PC-3 (cell line): ENCODE data around the gene CHD6. TPM values are rescaled to one million over a fixed set of nuclear protein-coding genes. Genes with fewer than 3 reads are reported as not detected.

Source experiments
- ATAC-seq: fragments of 200-7000 bp; cut with Tn5 transposase; 2 replicates; pipeline ENCODE4 v1.9.1; 2020; ENCODE audit warnings: mild to moderate bottlenecking, moderate library complexity
- BruUV-seq: library from RNA; stranded (reverse); fragments of 400-500 nt; replicated peaks from 2 replicates; lab custom pipeline; 2021; lab: Mats Ljungman, UMichigan
- CTCF ChIA-PET: fragments of 300-600 bp; sonication (Branson Sonifier 250); formaldehyde crosslinking; loops from one replicate; lab custom pipeline; 2022; ENCODE audit warnings: antibody characterized with exemption; lab: Charles Lee
- POLR2A ChIA-PET: fragments of 300-600 bp; sonication (Branson Sonifier 250); formaldehyde crosslinking; loops from one replicate; lab custom pipeline; 2022; ENCODE audit warnings: antibody characterized with exemption; ENCODE audit not compliant: unreplicated experiment; lab: Charles Lee
- DNase-seq: peaks from one replicate; pipeline ENCODE4 v3.0.0-alpha.2; 2015
- H2AFZ ChIP-seq: fragments of 300-600 bp; sonication (generic); 2 replicates; pipeline ENCODE4 v1.6.0; 2016; ENCODE audit warnings: antibody characterized with exemption, low read length
- H3F3A ChIP-seq: fragments of 300-600 bp; sonication (generic); one replicate; pipeline ENCODE4 v1.6.0; 2017; ENCODE audit warnings: antibody characterized with exemption, low read length, control low read depth, mild to moderate bottlenecking; ENCODE audit not compliant: unreplicated experiment
- H3K27ac ChIP-seq: fragments of 300-600 bp; sonication (generic); 2 replicates; pipeline ENCODE4 v1.5.1; 2016; ENCODE audit warnings: mild to moderate bottlenecking, low read length
- H3K27me3 ChIP-seq: fragments of 300-600 bp; sonication (generic); 2 replicates; pipeline ENCODE4 v1.6.1; 2016; ENCODE audit warnings: low read length, mixed read lengths
- H3K36me3 ChIP-seq: fragments of 300-600 bp; sonication (generic); 2 replicates; pipeline ENCODE4 v1.6.1; 2016; ENCODE audit warnings: low read depth, mixed run types, low read length, mixed read lengths
- H3K4me1 ChIP-seq: fragments of 300-600 bp; sonication (generic); 2 replicates; pipeline ENCODE4 v1.5.1; 2016; ENCODE audit warnings: low read length; ENCODE audit not compliant: insufficient read depth
- H3K4me2 ChIP-seq: fragments of 300-600 bp; sonication (generic); 2 replicates; pipeline ENCODE4 v1.6.0; 2016; ENCODE audit warnings: low read length
- H3K4me3 ChIP-seq: fragments of 300-600 bp; sonication (generic); 2 replicates; pipeline ENCODE4 v1.5.1; 2016; ENCODE audit warnings: mild to moderate bottlenecking, low read length, mixed read lengths
- H3K79me2 ChIP-seq: fragments of 300-600 bp; sonication (generic); 2 replicates; pipeline ENCODE4 v1.6.1; 2017; ENCODE audit warnings: low read length, mixed read lengths
- H3K9ac ChIP-seq: fragments of 300-600 bp; sonication (generic); 2 replicates; pipeline ENCODE4 v1.6.0; 2016; ENCODE audit warnings: mild to moderate bottlenecking, low read length
- H3K9me2 ChIP-seq: fragments of 300-600 bp; sonication (generic); replicated peaks from 2 replicates; pipeline ENCODE4 v1.6.1; 2016; ENCODE audit warnings: mixed run types, low read length, mixed read lengths
- H3K9me3 ChIP-seq: fragments of 300-600 bp; sonication (generic); 2 replicates; pipeline ENCODE4 v1.6.1; 2016; ENCODE audit warnings: low read length, mixed read lengths
- H4K20me1 ChIP-seq: fragments of 300-600 bp; sonication (generic); 2 replicates; pipeline ENCODE4 v1.6.1; 2016; ENCODE audit warnings: low read length, mixed read lengths
- CTCF ChIP-seq: fragments of 300-600 bp; sonication (generic); conservative IDR thresholded peaks from 2 replicates; pipeline ENCODE4 v1.5.1; 2017; ENCODE audit warnings: antibody characterized with exemption, low read depth, mild to moderate bottlenecking, low read length
- EZH2 ChIP-seq: fragments of 300-600 bp; sonication (generic); IDR thresholded peaks from one replicate; pipeline ENCODE4 v1.6.1; 2017; ENCODE audit warnings: antibody characterized with exemption, mild to moderate bottlenecking, low read length; ENCODE audit not compliant: unreplicated experiment
- EZH2phosphoT487 ChIP-seq: fragments of 300-600 bp; sonication (generic); IDR thresholded peaks from 2 replicates; pipeline ENCODE4 v1.6.1; 2018; ENCODE audit warnings: mild to moderate bottlenecking, antibody characterized with exemption, low read length, borderline replicate concordance
- intact Hi-C: fragments of 100-400 bp; cut with micrococcal nuclease; formaldehyde crosslinking; loops from 2 replicates; pipeline ENCODE4 v1.9.0; 2023
- total RNA-seq: library from RNA; depleted of rRNA; stranded (reverse); fragments of >200 nt; gene quantifications from 2 replicates; pipeline ENCODE4 v1.2.3, GENCODE V29; 2014

CHD6 gene
- total RNA-seq, 1 experiment from 2014 or later = 19.5 TPM

DNA sequence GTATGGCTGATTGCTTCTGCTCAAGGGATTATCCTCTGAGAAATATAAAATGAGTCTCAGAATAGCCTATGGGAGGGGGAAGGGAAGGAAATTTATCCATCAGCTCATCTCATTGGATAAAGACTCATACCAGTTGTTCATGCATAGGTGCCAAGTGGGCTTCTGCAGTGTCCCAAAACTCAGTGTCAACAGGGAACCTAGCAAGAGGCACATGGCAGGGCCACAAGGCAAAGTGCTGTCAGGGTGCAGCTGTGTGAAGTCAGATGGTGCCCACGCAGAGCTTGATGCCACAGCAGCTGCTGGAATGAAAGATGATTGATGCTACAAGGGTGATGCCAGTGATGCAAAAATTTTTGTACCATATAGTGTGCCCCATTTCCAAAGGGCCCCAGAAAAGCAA is 3.2 kb upstream of the CHD6 start:
- H3K9ac ChIP-seq = no peak overlapping the region
- no TSS peak for BruUV-seq
- H3K9me2 ChIP-seq = no peaks in the 10 kb centered on the region
- CTCF ChIA-PET = no interaction called here
- no peak for DNase-seq
- H3K4me1 ChIP-seq = peaks cover 12% of the 10 kb centered on the region
- no peaks in the 10 kb centered on the region for H3K9me3 ChIP-seq
- peaks cover 13% of the 10 kb centered on the region for H3K79me2 ChIP-seq
- no peaks in the 10 kb centered on the region for H3F3A ChIP-seq
- intact Hi-C loops = no loop called here
- no peak overlapping the region for H3K4me3 ChIP-seq
- H3K27me3 ChIP-seq = peaks cover 4% of the 10 kb centered on the region; the same call in 1 of the 2 replicates
- TF ChIP-seq CTCF = no peak
- no peak for TF ChIP-seq EZH2
- TF ChIP-seq EZH2phosphoT487 = no peak
- H3K27ac ChIP-seq = no peak overlapping the region
- H4K20me1 ChIP-seq = peaks cover 9% of the 10 kb centered on the region; the same call in 1 of the 2 replicates
- no peak overlapping the region for H2AFZ ChIP-seq
- no peak for ATAC-seq
- no peaks in the 10 kb centered on the region for H3K36me3 ChIP-seq
- POLR2A ChIA-PET = no interaction called here
- no peak overlapping the region for H3K4me2 ChIP-seq

- BruUV-seq = no TSS peak
- Histone ChIP-seq H3K79me2 (peaks cover 31% of the 10 kb centered on the region), H3K27me3 (no peaks in the 10 kb centered on the region), H3K4me1 (peaks cover 15% of the 10 kb centered on the region), H4K20me1 (peaks cover 23% of the 10 kb centered on the region; the same call in 1 of the 2 replicates), H3F3A (no peaks in the 10 kb centered on the region), H3K36me3 (no peaks in the 10 kb centered on the region), H3K9me2 (no peaks in the 10 kb centered on the region), H3K9me3 (no peaks in the 10 kb centered on the region), H3K4me2 (peak overlapping the region; percentile 85), H3K4me3 (peak overlapping the region; percentile 69), H2AFZ (peak overlapping the region; percentile 95), H3K9ac (no peak overlapping the region), H3K27ac (no peak overlapping the region)
- ChIA-PET CTCF (interaction anchor here (0.6 kb wide), 1 partner anchor 115 kb away, joined by 4 read pairs; no protein-coding TSS in a partner anchor), POLR2A (interaction anchor here (0.6 kb wide), 1 partner anchor 89 kb away, joined by 4 read pairs; no protein-coding TSS in a partner anchor)
- ATAC-seq (no peak), DNase-seq (no peak)
- intact Hi-C loops = loop anchor here (5.0 kb wide), 3 partner anchors 137 to 482 kb away; partner anchors contain the start of genes LPIN3 and PLCG1
- TF ChIP-seq EZH2phosphoT487 (no peak), EZH2 (no peak), CTCF (no peak)
Observed at GRCh38 chr20:41619360-41620100, 1.4 kb upstream of the CHD6 start.
